GM19452 (cell line): ENCODE results near the gene AHNAK2.
"Not testable (repeated sequence)": the region's sequence is repeated elsewhere in the genome, so short reads cannot be mapped to it uniquely, and the experiment has no call there.

Source experiments
- ATAC-seq: cut with Tn5 transposase; IDR thresholded peaks from one replicate; pipeline ENCODE4 v1.9.1; 2021; ENCODE audit not compliant: unreplicated experiment

Gene AHNAK2

DNA sequence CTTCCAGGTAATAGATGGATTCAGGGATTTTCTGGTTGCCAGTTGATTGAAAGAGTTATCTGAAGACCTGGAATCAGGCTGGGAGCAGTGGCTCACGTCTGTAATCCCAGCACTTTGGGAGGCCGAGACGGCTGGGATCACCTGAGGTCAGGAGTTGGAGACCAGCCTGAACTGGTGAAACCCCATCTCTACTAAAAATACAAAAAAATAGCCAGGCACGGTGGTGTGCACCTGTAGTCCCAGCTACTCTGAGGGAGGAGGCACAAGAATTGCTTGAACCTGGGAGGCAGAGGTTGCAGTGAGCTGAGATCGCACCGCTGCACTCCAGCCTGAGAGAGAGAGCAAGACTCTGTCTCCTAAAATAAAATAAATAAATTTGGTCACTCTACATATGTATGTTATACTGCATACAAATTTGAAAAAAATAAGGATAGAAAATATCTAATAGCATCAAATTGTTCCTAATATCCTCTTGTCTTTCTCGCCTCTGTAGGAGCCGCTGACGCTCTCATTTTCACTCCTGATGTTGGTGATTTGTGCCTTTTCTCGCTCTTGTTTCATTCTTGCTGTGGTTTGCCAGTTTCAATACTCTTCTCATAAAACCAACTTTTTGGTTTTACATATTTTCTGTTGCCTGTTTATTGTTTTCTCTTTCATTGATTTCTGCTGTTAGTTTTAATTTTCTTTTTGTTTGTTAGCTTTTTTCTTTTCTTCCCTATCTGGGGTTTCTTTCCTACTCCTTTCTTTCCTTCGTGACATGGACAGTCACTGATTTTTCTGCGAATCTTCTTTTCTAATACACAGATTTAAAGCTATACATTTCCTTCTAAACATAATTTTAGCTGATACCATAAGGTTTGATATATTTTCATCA is 77.3 kb downstream of the AHNAK2 start:
- no peak for ATAC-seq

DNA sequence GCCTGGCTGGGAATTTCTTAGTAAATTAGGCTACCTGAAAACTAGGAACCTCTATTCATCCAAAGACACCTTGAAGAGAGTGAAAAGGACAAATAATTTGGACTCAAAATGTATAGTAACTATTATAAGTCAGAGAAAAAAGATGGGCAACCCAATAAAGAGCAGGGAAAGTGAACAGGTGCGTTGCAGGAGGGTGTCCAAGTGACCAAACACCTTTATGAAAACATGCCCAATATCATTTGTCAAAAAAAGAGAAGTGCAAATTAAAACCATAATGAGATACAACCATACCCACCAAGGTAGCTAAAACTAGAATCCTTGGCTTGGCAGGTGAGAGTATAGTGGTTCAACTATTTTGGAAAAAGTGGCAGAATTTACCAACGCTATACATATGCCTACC is 78.4 kb downstream of the AHNAK2 start:
- no peak for ATAC-seq

- ATAC-seq: no peak
Observed at GRCh38 chr14:104898870-104899510, 79.2 kb downstream of the AHNAK2 start.

DNA sequence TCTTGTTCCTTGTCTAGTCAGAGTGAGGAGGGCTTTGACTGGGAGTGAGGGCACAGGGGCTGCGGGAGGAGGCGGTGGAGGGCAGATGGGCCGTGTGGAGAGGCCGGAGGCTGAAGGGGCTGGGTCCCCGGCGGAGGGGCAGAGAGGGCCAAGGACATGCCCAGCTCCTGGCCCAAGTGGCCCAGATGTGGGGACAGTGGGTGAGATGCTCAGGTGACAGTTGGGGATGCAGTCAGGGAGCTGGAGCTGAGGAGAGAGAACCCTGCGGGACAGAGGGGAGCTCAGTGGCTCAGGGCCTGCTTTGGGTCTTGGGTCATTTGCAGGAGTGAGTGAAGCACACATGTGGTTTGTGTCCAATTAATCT is 80.0 kb downstream of the AHNAK2 start:
- no peak for ATAC-seq

DNA sequence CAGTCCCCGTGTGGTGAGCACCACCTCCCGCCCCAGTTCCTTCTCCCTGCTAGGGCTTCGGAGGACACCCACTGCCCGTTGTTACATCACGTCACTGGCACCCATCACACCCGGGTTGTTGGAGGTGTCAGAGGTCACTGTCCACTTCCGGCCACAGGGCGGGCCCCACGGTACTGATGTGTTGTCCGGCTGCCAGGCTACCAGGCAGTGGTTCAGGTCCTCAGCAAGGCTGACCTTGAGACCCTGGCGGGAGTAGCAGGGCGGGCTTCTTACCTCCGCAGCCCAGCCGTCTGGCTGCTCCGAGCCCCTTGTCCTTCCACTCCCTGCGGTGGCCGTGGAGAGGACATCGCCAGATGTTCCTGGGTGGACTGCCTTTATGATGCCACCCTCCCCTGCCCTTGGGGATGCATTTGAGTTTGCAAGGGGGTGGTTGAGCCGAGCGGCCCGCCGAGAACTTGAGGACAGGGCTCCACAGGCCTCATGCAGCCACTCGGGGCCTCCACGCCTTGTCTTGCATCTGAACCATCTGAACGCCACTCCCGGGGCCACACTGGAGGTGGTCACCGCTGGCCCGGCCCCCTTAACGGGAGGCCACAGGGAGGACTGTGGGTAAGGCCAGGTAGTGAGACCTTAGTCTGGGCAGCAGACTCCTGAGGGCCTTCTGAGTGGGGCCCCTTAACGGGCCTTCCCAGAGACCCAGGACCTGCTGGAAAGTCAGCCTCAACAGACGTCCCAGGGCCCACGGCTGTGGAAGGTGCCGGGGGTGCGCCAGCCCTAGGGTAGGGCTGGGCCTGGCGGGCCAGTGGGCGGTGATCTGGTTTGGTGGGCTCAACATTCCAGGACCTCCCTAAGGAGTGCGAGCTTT is 80.6 kb downstream of the AHNAK2 start:
- no peak for ATAC-seq

DNA sequence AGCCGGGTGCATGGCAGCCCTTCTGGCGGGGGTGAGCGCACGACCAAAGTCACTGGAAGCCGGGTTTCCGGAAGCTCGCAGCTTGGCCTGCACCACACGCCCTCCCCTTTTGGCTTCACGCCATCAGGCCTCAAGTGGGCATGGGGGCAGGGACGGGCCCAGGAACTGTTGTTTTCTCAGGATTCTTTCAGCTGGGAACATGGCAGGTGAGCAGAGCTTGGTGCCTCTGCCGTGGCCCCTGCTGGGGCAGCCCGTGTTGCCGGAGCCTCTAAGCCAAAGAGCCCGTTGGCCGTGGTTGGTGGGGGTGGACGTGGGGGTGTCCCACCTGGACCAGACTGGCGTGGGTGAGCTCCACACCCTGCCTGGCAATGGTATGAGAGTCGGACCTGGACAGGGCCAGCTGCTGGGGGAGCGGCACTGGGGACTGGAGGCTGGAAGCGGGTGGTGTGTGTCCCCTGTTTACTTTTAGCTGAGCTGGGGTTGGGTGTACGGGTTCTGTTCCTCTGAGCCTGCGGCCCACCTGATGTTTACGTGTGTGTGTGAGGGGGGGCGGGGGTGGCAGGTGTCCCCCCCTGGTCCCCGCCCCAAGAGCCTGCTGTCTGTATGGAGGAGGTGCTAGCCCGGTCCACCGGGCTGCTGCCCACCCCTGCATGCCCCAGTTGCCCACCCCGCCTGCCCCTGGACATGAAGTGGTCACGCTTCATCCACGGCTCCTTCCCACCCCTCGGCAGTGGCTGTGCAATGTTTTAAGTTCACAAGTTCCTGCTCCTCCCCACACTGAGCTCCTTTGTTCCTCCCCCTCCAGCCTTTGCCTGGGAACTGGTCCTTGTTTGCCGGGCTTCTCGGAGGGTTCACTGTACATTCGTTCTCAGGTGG is 82.2 kb downstream of the AHNAK2 start:
- no peak for ATAC-seq

DNA sequence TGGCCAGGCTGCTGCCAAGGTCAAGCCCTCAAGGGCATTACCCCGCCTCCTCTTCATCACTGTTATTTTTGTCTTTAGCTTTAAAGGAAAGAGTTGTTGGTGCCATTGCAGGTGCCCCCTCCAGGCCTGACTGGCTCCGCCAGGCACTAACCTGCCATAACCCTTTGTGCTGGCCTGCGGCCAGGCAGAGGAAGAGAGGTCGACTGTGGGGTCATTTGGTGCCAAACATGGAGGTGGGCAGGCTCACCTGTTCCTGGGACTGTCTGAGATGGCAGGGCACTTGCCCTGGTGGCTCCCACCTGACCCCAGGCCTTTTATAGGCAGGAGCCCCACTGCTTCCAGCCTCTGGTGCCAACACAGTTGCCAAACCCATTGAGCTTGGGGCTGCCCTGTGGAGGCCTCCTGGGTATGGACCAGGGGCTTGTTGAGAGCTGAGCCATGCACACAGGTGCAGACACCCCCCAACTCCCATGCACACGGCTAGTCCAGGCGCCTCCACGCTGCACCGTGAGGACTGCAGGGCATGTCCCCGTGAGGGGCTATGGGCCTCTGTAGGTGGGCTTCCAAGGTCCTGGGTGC is 82.9 kb downstream of the AHNAK2 start:
- no peak for ATAC-seq

DNA sequence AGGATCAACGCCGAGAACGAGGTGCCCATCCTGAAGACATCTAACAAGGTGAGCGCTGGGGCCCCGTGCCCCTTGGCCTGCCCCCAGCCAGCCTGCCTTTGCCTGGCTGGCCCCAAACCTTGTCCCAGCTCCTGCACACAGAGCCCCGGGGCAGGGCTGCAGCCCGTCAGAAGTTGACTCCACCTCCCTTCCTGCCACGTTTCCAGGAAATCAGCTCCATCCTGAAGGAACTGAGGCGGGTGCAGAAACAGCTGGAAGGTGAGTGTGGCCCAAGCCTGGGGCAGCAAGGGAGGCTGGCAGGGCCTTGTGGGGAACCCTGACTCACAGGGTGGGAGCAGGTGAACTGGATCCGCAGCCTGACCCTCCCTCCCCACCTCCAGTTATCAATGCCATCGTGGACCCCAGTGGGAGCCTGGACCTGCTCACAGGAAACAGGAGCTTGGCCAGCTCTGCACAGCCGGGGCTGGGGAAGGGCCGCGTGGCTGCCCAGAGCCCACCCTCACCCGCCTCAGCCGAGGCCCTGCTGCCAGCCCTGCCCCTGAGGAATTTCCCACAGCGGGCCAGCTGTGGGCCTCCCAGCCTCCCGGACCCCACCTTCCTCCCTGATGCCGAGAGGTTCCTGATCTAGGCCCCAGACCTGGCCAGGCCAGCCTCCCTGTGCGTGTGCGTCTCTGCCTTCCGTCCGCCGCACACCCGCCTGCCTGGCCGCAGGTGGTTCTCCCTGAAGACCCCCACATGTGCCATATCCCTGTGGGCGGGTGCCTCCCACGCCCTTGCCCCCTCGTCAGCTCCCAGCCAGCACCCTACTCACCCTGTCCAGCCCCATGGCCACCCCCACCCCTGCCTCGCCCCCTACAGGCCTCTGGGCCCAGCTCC is 83.6 kb downstream of the AHNAK2 start:
- no peak for ATAC-seq

DNA sequence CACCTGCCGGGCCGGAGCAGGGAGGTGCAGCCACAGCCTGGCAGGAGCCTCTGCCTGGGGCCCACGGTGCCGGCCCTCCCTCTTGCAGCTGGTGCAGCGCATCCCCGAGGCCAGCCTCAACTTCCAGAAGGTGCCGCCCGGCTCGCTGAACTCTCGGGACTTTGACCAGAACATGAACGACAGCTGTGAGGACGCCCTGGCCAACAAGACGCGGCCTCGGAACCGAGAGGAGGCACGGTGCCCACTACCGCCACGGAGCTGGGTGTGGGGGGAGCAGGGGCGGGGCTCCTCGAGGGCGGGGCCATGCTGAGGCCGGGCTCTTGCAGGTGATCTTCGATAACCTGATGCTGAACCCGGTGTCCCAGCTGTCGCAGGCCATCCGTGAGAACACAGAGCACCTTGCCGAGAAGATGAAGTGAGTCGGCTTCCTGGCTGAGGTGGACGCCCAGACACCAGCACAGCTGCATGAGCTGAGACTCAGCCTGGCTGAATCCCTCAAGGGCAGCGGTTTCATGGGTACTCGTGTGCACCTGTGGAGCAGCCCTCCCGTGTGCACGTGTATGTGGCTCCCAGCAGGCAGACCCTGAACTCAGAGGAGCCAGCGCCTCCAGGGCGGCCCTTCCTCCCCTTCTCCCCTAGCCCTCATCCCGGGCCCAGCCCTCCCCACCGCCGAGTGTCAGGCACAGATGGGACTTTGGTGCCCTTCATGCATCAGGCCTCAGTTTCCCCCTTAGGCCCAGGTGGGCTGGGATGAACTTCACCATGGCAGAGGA is 84.6 kb downstream of the AHNAK2 start:
- ATAC-seq: no peak

GRCh38 chr14:104892531-104893434 is 85.4 kb downstream of the AHNAK2 start:
- no peak for ATAC-seq

DNA sequence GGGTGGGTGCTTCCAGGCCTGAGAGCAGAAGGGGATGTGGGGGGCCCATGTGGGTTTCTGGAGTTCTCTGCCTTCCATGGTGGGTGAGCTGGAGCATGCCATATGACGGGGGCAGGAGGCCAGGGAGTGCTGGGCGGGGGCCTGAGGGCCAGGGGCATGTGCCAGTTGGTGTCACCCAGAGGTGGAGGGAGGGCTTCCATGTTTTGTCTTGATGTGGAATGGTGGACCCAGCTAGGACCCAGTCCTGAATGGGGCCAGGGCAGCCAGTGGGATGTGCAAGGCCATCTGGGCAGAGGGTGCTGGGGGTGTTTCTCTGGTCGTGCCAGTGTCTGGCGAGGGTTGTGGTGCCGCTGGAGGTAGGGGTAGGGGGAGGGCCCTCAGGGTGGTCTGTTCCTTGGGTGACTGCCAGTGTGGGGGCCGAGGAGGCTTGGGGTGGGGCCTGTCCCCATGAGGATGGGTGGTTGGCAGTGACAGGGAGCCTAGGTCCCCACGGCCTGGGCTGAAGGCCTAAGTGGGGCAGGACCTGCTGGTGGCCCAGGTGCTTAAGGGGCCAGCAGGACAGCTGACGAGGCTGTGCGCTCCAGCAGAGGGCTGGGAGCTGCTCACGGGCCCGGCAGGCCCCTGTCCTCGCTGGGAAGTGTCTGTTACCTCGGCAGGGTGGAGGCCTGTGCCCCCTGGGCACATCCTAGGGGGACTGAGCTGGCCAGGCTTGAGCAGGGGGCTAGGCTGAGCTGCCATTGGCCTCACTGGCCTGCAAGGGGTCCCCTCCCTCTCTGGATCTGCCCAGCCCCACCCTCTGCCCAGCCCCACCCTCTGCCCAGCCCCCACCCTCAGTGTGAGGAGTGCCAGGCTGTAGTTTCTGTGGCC is 86.3 kb downstream of the AHNAK2 start:
- ATAC-seq: no peak

GRCh38 chr14:104891121-104891551 is 87.0 kb downstream of the AHNAK2 start:
- no peak for ATAC-seq

GRCh38 chr14:104890292-104890691 is 87.9 kb downstream of the AHNAK2 start:
- not testable (repeated sequence) for ATAC-seq

DNA sequence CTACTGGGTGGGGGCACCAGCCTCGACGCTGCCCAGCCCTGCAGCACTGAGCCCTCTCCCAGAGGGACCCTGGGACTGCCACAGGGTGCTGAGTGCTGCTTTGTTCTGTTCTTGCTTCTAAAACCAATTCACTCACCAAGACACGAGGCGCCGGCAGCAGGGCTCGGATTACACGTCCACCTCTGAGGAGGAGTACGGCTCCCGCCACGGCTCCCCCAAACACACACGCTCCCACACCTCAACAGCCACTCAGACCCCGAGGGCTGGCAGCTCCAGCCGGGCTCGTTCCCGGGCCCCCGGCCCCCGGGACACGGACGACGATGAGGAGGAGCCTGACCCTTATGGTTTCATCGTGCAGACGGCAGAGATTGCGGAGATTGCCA is 88.8 kb downstream of the AHNAK2 start:
- ATAC-seq: no peak

GRCh38 chr14:104888489-104889374 is 89.4 kb downstream of the AHNAK2 start:
- ATAC-seq: no peak
